GM18520 (cell line): ENCODE measurements around the gene PRL.

ENCODE experiments used
- ATAC-seq: cut with Tn5 transposase; IDR thresholded peaks from one replicate; pipeline ENCODE4 v1.9.1; 2021; ENCODE audit not compliant: unreplicated experiment

The PRL gene

GRCh38 chr6:22295145-22295544, 1.7 kb downstream of the PRL start:
- no peak for ATAC-seq

DNA sequence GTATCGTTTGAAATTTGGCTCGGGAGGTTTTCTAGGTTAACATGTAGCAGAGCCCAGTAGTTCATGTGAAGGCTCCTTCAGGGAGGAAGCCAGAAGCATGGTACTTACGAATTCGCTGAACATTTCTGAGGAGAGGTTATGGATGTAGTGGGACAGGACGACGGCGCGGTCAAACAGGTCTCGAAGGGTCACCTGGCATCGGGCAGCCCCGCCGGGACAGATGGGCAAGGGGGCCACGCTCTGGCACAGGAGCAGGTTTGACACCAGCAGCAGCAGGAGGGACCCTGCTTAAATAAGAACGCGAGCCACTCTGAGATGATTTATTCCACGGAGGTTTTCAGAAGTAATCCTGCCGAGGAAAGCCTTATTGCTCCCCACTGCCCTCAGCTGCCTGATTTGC, 2.5 kb downstream of the PRL start:
- no peak for ATAC-seq

DNA sequence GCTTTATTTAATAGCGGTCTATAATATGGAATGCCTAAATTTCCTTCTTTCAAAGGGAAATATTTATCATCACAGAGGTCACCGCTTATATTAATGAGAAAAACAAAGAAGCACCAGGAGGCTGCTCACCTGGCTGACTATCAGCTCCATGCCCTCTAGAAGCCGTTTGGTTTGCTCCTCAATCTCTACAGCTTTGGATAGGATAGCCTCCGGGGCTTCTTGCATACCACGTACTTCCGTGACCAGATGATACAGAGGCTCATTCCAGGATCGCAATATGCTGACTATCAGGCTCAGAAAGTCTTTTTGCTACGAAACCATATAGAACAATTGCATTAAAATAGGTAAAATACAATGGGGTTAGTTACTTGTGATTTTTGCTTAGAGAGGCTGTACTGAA, 6.8 kb downstream of the PRL start:
- no peak for ATAC-seq

DNA sequence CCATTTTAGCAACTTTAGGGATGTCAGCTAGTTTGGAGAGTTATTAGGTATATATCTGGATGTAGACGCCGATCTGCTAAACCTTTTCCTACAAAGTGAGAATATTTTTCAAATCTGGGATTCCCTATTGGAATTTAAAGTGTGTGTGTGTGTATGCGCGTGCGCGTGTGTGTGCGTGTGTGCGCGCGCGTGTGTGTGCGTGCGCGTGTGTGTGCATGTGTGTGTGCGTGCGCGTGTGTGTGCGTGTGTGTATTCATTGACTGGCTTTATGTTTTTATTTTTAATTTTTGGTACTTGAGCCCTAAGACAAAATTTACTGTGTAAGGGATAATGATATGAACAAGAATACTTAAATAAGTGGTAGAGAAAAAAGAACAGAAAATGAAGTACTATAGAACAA, 8.1 kb downstream of the PRL start:
- no peak for ATAC-seq

GRCh38 chr6:22284666-22285065, 12.2 kb downstream of the PRL start:
- no peak for ATAC-seq

DNA sequence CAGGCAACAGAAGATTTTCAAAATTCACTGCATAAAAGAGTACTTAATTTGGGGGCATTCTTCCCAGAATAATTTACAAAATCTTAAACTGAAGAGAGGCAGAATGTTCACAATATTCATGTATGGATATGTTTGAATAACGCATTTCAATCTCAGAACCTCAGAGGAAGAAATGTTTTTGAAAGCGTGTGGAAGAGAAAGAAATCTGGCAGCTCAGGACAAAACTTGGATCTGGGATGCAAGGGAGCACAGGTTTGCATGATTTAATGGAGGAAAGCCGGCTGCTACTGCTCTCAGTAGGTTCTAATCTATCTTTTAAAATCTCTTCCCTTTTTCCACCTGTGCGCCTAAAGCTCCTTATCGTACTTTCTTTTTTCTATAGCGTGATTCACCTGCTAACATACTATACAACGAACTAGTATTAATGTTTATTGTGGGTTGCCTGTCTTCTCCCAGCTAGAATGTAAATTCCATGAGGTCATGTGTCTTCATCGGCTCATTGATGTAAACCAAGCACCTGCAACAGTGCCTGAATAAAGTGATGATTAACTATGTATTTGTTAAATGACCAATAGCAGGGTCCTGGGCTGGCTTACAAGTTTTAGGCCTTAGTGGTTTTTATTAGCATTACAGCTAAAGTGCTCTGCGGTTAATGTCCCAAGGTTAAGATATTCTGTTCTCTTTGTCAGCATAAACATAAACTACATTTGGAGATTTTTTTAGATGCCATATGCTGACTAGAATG, 15.3 kb downstream of the PRL start:
- ATAC-seq = no peak

GRCh38 chr6:22279427-22279826, 17.4 kb downstream of the PRL start:
- no peak for ATAC-seq

DNA sequence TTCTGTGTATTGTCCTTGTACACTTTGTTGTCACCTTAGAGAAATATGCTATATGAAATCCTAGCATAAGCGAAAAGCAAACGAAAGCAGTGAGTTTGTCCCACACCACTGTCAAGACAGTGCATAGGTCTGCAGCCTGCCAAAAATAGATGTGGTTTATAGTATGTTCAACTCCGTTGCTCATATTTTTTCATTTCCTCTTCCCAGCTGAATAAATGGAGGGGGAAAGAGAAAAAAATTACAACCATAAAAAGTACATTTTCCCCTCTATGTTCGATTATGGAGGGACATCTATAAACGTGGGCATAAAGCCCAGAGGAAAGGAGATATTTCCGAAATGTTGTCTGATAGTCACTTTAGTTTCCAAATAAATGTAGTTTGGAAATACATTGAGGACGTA, 25.8 kb downstream of the PRL start:
- no peak for ATAC-seq

DNA sequence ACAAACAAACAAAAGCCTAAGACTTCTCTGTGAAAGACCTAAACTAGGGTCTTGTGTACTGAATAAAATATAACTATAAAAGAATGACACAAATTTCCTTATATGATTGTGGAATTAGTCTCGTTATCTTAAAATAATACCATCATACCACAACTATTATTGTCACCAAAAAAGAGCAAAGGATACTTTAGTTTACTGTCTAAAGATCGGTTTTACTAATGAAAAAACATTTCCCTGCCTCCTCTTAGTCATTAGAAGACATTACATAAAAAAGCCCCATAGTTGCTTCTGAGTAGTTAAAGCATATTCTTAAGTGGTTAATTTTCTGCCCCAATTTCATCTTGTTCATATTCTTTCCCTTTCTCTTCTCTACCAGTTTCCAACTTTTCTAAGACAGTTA, 33.1 kb downstream of the PRL start:
- ATAC-seq = no peak

- ATAC-seq = no peak
These were observed 42.0 kb downstream of the PRL start for GRCh38 chr6:22254886-22255285.

GRCh38 chr6:22253955-22254655, 42.7 kb downstream of the PRL start:
- no peak for ATAC-seq

DNA sequence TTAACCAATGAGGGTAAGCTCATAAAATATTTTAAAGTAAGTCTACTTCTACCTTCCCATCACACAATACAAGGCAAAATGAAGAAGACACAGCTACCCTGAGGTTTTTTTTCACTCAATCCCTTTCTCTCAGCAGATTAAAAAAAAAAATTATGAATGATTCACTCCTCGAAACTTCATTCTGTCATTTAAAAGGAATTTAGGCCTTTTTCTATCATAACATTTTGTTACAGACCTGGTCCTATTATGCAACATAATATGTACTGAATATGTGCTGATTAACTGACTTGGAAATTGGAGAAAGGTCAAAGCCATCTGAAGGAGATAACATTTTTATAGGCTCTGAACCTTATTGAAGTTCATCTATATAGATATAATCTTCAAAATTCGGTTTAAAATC, 45.5 kb downstream of the PRL start:
- no peak for ATAC-seq

DNA sequence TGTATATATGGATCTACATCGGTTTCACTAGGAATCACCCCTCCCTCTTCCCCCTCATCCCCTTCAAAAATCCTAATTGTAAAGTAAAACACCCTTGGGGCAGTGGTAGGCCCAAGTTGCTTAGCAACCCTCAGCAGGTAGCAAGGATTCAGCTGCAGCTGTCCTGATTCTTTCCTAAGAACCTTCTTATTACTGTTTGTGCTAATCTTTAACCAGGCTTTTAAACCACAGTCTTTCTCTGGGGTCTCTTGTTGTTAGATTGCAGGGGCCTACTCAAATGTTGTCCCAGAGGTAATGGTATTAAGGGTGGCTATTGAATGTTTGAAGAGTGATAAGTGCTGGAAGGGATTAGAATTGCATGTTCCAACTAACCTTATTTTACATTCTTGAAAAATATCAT, 46.4 kb downstream of the PRL start:
- no peak for ATAC-seq

- ATAC-seq = no peak
These were observed 47.0 kb downstream of the PRL start for GRCh38 chr6:22249711-22250350.

DNA sequence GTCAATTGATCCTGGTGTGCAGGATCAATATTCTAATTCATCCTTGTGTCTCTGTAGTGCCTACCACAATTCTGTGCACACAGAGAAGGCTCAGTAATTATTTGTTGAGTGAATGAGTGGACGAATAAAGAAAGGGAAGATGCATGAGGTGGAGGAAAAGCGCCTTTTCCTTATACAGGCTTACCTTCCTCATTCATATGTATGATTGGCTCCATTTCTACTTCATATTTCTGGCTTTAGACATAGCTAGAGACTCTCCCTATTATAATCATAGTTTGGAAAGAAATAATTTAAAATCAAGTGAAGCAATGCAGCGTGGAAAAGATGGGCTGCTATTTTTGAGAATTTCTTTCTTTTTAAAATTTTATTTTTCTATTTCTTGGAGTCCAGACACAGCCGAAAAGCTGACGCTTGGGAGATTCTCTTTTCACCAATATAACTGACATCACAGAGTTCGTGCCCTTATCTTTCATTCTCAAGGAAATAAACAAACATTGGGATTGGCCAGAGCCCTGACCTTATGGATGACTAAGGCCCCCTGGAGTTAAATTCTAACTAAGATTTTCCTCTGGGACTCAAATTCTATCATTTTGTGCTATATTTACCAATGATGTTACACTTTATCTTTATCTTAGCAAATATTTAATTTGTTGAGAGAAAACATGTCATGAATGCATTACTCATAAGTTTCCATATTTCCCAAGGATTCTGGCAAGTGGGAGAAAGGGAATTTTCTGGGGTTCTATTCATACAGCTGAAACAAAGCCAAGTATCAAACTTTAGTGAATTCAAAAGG, 48.1 kb downstream of the PRL start:
- ATAC-seq = no peak

DNA sequence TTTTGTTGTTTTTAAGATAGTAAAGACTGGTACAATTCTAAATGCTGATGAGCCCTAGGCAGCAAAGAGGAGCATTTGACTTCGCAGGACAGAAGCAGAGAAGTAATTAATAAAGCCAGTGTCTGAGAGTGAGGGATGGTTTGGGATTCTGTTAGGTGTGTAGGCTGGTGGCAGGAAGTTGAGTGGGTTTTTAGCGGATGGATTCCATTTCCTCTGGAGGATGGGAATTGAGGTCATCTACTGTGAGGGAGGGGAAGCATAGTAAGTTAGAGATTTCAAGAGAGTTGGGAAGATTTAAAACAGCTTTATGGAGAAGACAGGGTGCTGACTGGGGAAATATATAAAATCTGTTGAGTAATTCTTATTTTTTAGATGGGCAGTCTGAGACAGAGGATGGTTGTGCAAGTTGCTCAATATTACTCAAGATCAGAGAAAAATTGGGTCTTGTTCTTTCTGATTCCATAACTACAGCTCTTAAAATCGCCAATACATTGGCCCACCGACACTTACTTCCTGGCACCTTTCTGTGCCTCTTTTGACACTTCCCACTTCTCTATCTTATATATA, 48.8 kb downstream of the PRL start:
- ATAC-seq = no peak

- ATAC-seq = no peak
These were observed 56.8 kb downstream of the PRL start for GRCh38 chr6:22240025-22240424.

DNA sequence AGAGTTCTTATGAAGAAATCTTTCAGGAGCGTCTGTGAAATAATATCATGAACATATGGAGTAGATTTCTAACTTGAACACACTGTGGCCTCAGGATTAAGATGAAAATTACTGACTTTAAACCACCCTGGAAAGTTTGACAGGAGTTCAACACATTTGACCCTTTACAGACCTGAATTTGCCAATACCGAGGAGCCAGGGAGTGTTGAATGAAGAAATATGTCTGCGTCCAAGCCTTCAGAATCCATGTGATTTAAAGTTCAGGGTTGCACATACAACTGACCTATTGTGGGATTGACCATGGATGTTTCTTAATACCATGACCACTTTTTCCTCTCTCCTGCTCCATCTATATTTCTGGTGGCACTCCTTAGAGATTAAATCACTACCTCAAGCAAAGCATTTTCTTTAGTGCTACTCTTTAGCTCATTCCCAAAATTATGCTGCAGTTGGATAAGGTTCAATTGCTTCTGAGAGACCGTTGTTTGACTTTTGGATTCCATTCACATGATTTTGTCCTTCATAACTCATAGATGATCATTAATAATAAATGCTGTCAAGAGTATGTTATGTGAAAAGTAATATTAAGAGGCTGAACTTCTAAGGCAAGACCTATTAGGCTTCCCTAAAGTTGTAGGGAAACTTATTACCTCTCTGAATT, 57.4 kb downstream of the PRL start:
- ATAC-seq = no peak

GRCh38 chr6:22238861-22239260, 58.0 kb downstream of the PRL start:
- ATAC-seq = no peak

DNA sequence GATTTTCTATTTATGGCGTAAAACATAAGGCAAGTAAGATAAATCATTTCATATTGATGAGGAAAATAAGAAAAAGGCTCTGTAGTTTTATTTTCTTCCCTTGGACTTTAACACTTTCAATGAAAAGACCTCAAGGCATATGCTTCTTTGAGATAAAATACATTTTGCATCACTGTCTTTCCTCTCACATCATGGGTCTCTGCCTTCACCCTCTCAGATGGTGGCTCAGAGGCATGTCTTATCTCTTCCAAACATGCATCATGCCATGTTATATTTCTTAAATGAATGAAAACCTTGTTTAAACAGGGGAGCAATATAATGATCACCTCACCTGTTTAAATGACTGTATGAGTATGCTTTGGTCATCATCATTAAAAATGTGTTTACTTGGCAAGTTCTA, 59.3 kb downstream of the PRL start:
- no peak for ATAC-seq
